Osteoblast (primary cell): ENCODE results near the gene NOC4L. TPM values are rescaled to one million over a fixed set of nuclear protein-coding genes. Genes with fewer than 3 reads are reported as not detected.

Source experiments
- DNase-seq: peaks from one replicate; pipeline ENCODE4 v3.0.0; 2011; ENCODE audit warnings: low spot score, mixed read lengths; ENCODE audit not compliant: insufficient read length; ENCODE audit errors: missing footprints
- H2AFZ ChIP-seq: 2 replicates; pipeline ENCODE4 v1.6.0; 2011; ENCODE audit warnings: mild to moderate bottlenecking, low read length
- H3K27ac ChIP-seq: 2 replicates; pipeline ENCODE4 v1.5.1; 2011; ENCODE audit warnings: mild to moderate bottlenecking, low read depth, low read length, moderate library complexity
- H3K27me3 ChIP-seq: 2 replicates; pipeline ENCODE4 v1.6.0; 2012; ENCODE audit warnings: mild to moderate bottlenecking, control low read depth, inconsistent platforms, low read length, moderate library complexity; ENCODE audit not compliant: insufficient read depth
- H3K36me3 ChIP-seq: 2 replicates; pipeline ENCODE4 v1.5.1; 2011; ENCODE audit warnings: mild to moderate bottlenecking, low read length, control low read depth, moderate library complexity; ENCODE audit not compliant: insufficient read depth
- H3K4me1 ChIP-seq: 2 replicates; pipeline ENCODE4 v1.5.1; 2011; ENCODE audit warnings: mild to moderate bottlenecking, low read length, control low read depth, moderate library complexity; ENCODE audit not compliant: insufficient read depth
- H3K4me2 ChIP-seq: 2 replicates; pipeline ENCODE4 v1.6.0; 2011; ENCODE audit warnings: mild to moderate bottlenecking, low read length; ENCODE audit not compliant: insufficient read depth
- H3K4me3 ChIP-seq: fragments of 200-600 bp; sonication (generic); 3 replicates; pipeline ENCODE4 v1.5.1; 2012; ENCODE audit warnings: mild to moderate bottlenecking, low read length, inconsistent platforms; ENCODE audit not compliant: insufficient read depth
- H3K79me2 ChIP-seq: 2 replicates; pipeline ENCODE4 v1.6.0; 2012; ENCODE audit warnings: mild to moderate bottlenecking, low read length, control low read depth, inconsistent platforms; ENCODE audit not compliant: insufficient read depth
- H3K9me3 ChIP-seq: 2 replicates; pipeline ENCODE4 v1.5.1; 2011; ENCODE audit warnings: low read depth, low read length, control low read depth
- H4K20me1 ChIP-seq: 2 replicates; pipeline ENCODE4 v1.6.0; 2012; ENCODE audit warnings: mild to moderate bottlenecking, low read length, control low read depth; ENCODE audit not compliant: insufficient read depth
- total RNA-seq: library from RNA; depleted of rRNA; stranded (reverse); fragments of >200 nt; gene quantifications from 2 replicates; pipeline ENCODE4 v1.2.3, GENCODE V29; 2012
- TF ChIP-seq, protein P1 (sequence below): IDR thresholded peaks from 2 replicates; pipeline ENCODE4 v1.5.1; 2011; ENCODE audit warnings: mild to moderate bottlenecking, low read depth, low read length, moderate library complexity; ENCODE audit errors: extremely low read depth

Gene NOC4L
- total RNA-seq, 1 donor: 11.2 TPM

DNA sequence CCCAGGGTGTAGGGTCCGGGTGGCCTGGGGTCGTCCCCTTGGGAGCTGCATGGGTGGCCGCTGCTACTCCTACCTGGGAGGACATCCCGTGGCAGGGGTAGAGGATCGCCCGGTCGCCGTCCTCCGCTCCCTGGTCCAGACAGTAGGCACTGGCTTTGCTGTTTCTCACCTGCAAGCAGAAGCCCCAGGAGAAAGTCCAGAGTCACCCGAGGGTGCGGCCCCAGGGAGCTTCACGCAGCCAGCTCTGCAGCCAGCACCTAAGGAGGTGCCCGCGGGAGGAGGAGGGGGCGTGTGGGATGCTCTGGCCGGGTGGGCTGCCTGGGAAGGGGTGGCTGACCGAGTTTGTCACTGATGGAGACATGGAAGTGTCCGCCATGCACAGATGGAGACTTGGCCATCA is 54.8 kb downstream of the NOC4L start:
- no peaks in the 10 kb centered on the region for H3K4me1 ChIP-seq

DNA sequence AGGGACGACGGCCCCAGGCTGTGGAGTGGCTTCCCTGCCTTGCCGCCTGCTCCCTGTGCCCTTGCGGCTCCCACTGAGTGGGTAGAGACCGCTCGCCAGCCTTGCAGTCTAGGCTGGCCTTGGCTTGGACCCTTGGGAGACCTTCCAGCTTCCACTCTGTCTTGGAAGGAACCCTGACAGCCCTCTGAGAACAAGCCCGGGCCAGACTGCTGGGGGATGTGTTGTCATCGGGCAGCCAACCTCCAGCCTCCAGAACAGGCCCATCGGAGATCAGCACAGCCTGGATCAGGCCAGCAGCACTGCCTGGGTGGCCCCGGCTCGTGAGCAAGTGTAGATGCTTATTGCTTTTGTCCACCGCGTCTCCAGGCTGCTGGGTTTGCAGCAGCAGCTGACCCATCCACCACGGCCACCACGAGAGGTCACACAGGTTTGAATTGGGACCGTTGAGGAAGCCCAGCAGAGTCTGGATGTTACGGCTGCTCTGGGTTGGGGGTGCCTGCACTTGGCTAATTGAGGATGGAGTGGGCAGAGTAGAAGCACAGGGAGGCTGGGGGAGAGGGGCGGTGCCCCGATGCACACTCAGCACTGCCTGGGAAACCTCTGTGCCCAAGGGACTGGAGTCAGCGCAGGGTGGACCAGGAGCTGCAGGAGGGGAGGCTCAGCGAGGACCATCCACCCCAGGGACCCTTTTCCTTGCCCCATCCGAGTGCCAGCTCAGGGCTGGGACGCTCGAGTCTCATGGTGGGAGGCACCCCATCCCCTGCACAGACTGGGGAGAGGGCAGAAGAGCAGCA is 55.5 kb downstream of the NOC4L start:
- Histone ChIP-seq H4K20me1 (no peaks in the 10 kb centered on the region), H3K4me2 (no peak overlapping the region), H3K36me3 (no peaks in the 10 kb centered on the region), H3K4me3 (no peak overlapping the region), H3K9me3 (no peaks in the 10 kb centered on the region), H3K27me3 (peaks cover 12% of the 10 kb centered on the region), H3K4me1 (no peaks in the 10 kb centered on the region), H2AFZ (no peak overlapping the region), H3K79me2 (no peaks in the 10 kb centered on the region), H3K27ac (no peak overlapping the region)
- TF ChIP-seq, protein P1, sequence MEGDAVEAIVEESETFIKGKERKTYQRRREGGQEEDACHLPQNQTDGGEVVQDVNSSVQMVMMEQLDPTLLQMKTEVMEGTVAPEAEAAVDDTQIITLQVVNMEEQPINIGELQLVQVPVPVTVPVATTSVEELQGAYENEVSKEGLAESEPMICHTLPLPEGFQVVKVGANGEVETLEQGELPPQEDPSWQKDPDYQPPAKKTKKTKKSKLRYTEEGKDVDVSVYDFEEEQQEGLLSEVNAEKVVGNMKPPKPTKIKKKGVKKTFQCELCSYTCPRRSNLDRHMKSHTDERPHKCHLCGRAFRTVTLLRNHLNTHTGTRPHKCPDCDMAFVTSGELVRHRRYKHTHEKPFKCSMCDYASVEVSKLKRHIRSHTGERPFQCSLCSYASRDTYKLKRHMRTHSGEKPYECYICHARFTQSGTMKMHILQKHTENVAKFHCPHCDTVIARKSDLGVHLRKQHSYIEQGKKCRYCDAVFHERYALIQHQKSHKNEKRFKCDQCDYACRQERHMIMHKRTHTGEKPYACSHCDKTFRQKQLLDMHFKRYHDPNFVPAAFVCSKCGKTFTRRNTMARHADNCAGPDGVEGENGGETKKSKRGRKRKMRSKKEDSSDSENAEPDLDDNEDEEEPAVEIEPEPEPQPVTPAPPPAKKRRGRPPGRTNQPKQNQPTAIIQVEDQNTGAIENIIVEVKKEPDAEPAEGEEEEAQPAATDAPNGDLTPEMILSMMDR: no peak
- DNase-seq: no peak

More for the DNA sequence above, 54.8 kb downstream of the NOC4L start:
- H2AFZ ChIP-seq: no peak overlapping the region
- H3K9me3 ChIP-seq: peaks cover 2% of the 10 kb centered on the region
- H3K79me2 ChIP-seq: no peaks in the 10 kb centered on the region
- TF ChIP-seq, protein P1: no peak
- no peaks in the 10 kb centered on the region for H4K20me1 ChIP-seq
- H3K4me3 ChIP-seq: no peak overlapping the region
- H3K4me2 ChIP-seq: no peak overlapping the region
- no peak for DNase-seq
- no peaks in the 10 kb centered on the region for H3K36me3 ChIP-seq
- H3K27me3 ChIP-seq: peaks cover 6% of the 10 kb centered on the region
- no peak overlapping the region for H3K27ac ChIP-seq

DNA sequence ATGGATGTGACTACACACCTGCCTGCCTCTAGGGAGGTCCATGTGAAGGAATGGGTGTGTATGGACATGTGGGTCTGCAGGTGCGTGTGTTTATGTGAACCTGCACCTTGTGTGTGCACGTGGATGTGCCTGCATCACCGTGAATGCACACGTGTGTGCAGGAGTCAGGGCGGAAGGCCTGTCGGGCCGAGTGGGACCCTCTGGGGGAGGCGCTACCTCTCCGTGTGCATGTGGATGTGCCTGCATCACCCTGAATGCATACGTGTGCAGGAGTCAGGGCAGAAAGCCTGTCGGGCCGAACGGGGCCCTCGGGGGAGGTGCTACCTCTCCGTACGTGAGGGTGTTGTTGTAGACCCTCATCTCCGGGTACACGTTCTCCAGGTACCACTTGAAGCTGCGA is 56.5 kb downstream of the NOC4L start:
- Histone ChIP-seq H3K4me2 (no peak overlapping the region), H3K36me3 (no peaks in the 10 kb centered on the region), H3K79me2 (no peaks in the 10 kb centered on the region), H3K4me1 (no peaks in the 10 kb centered on the region), H2AFZ (no peak overlapping the region), H3K4me3 (no peak overlapping the region), H3K27me3 (peaks cover 23% of the 10 kb centered on the region), H3K9me3 (no peaks in the 10 kb centered on the region), H3K27ac (no peak overlapping the region), H4K20me1 (no peaks in the 10 kb centered on the region)
- TF ChIP-seq, protein P1: no peak
- DNase-seq: no peak

DNA sequence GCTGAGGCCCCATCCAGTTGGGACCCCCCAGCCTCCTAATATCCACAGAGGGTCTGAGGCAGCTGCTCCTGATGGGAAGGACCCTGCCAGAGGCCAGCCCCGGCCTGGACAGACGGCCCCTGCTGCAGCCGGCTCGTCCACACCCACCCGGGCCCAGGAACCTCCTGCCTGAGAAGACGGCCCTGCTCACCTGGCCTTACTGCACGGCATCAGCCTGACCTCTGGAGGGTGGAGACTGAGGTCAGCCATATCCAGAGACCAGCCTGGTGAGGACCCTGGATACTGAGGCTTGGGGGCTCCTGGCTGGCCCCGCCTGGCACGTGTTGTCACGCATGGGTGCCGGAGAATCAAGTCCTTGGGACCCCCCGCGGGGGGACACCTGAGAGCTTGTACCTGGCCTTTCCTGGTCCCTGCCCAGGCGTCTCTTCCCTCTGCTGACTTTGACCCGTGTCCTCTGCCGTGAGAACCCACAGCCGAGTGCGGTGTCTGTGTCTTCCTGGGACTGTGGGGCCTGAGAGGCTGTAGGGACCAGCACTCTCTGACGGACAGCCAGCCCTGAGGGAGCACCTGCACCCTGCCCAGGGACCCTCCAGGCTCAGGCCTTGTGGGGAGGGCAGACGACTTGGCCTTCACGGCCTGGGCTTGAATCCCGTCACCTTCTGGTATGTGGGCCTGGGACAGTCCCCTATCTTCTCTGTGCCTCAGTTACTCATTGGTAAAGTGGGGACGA is 57.3 kb downstream of the NOC4L start:
- TF ChIP-seq, protein P1: no peak
- Histone ChIP-seq H3K9me3 (no peaks in the 10 kb centered on the region), H2AFZ (no peak overlapping the region)

More for the DNA sequence above, 57.3 kb downstream of the NOC4L start:
- no peaks in the 10 kb centered on the region for H3K36me3 ChIP-seq
- H4K20me1 ChIP-seq: no peaks in the 10 kb centered on the region
- no peaks in the 10 kb centered on the region for H3K79me2 ChIP-seq
- DNase-seq: no peak
- H3K4me2 ChIP-seq: no peak overlapping the region
- H3K4me1 ChIP-seq: no peaks in the 10 kb centered on the region
- no peak overlapping the region for H3K4me3 ChIP-seq
- H3K27ac ChIP-seq: no peak overlapping the region
- H3K27me3 ChIP-seq: peaks cover 30% of the 10 kb centered on the region
